Hematopoietic multipotent progenitor cell treated with erythropoietin and hydrocortisone succinate and interleukin-3 and kit ligand, for 17 days (in vitro differentiated cells): Measurements from ENCODE around the gene FILIP1L.

Experiments
- DNase-seq: peaks from one replicate; pipeline ENCODE4 v3.0.0-alpha.2; 2015; ENCODE audit warnings: low spot score

FILIP1L gene

GRCh38 chr3:100042166-100042981 is 71.9 kb downstream of the FILIP1L start:
- no peak for DNase-seq

DNA sequence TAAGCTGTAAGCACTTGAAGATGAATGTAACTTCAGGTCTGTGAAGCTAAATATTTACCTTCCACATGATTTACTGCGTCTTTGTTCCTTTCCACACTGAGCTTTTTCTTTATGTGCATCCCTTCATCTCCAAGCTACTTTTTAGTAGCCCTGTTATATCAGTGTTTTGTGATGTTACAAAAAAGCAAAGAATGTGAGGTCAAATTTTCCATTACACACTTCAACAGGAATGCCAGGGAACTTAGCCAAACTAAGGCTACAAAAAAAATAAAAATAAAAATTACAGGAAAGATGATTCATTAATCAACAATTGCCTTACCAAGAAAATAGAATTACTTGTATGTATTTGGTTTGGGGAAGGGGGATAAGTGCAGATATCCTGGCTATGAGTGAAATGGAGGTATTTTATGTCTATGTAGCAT is 73.0 kb downstream of the FILIP1L start:
- no peak for DNase-seq

DNA sequence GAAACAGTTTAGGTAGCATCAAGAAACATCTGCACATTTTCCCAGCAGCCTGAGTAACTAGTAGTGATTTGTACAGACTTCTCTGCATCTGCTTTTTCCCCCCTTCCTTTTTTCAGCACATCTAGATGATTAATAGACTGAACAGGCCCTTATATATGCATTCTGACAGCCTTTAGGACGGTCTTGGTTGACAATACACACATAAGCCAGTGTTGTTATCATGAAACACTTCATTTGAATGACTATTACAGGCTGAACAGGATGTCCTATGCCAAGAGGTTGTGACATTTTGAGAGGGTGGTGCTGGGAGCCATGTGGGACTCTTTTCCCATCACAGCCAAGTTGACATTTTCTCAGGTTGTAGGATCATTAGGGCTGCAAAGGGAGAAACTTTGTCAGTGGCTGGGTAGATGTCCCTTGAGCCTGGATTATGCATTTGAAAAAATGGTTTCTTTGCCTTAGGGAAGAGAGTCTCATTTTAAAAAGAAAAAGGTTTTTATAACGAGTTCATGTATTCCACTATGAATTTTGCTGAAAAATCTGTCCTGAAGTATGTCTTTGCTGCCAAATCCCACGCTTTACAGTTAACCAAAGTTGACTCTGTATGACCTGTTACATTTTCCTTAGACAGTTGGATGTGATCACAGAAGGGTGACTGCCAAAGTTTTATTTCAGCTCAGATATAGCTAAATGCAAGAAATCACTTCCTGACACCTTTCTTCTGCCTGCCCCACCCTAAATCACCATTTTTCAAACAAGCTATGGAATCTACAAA is 73.7 kb downstream of the FILIP1L start:
- DNase-seq: no peak

GRCh38 chr3:100039075-100039474 is 75.2 kb downstream of the FILIP1L start:
- no peak for DNase-seq

GRCh38 chr3:100033903-100034471 is 80.3 kb downstream of the FILIP1L start:
- no peak for DNase-seq

DNA sequence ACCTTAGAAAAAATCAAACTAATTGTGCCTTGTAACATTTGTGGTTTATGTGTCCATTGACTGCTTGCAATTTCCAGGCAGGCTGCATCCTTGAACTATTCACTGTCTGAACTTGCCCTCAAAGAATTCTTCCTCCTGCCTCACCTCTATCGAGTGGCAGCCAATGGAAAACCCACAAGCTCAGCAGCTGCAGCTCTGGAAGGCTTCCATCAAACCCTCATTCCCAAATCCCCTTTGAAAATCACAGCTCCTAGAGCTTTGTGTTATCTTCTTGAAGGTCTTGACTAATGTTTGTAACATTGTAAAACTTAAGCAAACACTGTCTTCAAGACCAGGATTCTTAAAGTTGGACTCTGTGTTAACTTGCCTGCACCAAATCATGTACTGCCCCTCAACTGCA is 81.1 kb downstream of the FILIP1L start:
- DNase-seq: no peak

- DNase-seq: no peak
Observed at GRCh38 chr3:100032243-100032642, 82.1 kb downstream of the FILIP1L start.

GRCh38 chr3:100030914-100031425 is 83.3 kb downstream of the FILIP1L start:
- DNase-seq: no peak

GRCh38 chr3:100030346-100030745 is 84.0 kb downstream of the FILIP1L start:
- DNase-seq: no peak

DNA sequence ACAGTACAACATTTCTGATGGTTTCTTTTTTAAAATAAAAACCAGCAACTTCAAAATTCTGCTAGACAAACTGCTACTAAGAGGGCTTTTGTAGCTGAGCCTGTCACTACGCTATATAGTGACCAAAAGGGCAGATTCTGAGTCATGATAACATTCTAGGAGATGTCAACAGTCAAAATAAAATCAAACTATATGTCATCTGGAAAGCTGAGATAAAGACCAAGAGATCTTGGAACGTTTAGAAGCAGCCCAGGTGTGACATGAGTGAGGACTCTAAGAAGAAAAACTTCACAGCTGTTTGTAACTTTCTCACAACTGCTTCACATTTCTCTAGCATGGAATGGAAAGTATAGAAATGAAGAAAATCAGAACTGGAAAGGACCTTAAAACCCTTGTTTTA is 84.6 kb downstream of the FILIP1L start:
- DNase-seq: peak; percentile 12

DNA sequence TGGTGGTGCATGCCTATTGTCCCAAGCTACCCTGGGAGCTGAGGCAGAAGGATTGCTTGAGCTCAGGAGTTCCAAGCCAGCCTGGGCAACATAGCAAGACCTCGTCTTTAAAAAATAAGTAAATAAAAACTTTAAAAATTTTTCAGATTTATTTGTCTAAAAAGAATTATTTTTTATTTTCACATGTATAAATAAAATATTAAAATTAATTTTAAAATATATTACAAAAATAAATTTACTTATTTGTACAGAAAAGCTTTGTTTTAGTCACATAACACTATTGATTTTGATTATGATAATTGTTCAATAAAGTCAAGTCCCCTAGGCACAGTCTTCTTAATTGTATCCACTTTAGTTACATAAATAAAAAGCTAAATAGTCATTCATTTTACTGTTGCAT is 85.2 kb downstream of the FILIP1L start:
- DNase-seq: no peak

DNA sequence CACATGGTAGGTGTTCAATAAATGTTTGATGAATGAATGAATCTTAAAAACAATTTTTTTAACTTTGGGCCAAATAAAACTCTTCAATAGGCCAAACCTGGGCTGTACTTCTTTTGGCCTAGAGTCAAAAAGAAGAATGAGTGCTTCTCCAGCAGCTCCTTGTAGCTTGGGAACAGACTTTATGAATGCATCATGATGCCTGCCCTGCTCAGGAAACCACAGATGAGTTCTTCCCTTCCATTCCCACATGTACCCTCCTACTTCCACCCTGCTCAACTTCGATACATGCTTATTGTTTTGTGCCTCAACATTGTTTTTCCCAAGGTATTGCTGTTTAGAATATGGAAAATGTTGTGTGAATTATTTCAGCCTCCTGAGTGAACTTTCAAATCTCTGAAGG is 87.0 kb downstream of the FILIP1L start:
- no peak for DNase-seq

DNA sequence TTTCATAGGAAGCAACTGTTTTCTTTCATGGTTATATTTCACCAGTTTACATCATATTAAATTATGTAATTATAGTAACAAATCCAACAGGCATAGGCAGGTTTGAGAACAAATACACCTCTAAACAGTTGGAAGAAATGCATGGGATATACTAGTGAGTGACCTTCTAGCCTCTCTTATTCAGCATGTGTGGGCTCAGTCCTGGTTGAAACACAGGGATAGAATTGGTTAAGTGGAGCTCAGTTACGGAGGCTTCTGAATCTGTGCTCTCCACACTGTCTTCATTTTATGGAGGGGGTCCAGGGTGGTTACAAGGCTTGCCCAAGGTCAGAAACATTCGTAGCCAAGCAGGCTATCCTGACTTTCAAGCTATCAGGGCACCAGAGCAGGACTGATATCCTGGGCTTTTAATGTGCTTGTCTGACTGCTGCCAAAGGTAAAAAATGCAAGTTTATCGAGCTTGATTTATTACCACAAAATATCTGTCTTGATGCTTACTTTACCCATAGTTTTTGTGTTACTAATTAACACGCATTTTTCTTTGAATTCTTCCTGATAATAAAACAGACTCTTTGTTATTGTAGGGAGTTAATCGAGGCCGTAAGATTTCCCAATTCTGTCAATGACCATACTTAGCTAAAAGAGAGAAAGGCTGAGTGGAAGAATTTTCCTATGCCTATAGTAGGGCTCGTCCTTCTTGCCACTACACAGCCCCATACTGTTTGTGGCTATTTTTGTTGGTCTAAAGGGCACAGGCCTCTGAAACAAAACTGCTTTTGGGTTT is 89.6 kb downstream of the FILIP1L start:
- no peak for DNase-seq

GRCh38 chr3:100023595-100023994 is 90.7 kb downstream of the FILIP1L start:
- DNase-seq: no peak

DNA sequence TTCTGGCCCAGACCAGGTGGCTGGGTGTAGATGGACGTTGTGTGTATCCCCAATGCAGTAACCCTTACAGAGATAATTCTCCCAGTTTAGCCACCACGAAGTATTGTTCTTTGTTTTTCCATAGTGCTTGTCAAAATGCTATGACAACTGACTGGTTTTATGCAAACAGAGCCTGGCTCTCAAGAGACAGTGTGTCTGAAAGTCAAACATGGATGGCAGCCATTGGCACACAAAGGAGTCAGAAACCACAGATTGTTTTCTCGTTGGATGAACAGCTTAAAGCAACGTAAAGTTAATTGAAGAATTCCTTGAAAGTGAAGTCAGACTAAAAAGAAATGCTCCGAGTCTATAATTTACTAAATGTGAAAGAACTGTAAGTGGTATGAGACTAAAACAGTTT is 91.2 kb downstream of the FILIP1L start:
- no peak for DNase-seq

DNA sequence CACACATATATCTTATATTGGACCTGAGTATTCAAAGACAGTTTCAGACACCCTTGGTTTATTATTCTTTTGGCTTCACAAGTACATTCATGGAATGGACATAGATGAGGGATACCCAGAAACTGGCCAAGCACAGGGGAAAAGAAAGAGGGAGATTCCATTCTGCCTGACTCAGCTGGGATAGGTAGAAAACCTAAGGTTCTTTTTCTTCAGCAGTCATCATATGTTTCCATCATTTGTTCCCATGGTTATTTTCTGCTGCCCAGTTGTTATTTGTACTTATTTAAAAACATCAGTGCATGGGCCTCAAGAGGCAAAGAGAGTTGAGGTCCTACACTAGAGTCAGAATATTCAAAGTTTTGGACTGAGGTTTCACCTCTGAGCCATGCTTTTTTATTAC is 91.8 kb downstream of the FILIP1L start:
- no peak for DNase-seq

GRCh38 chr3:100020876-100021644 is 93.2 kb downstream of the FILIP1L start:
- DNase-seq: no peak

DNA sequence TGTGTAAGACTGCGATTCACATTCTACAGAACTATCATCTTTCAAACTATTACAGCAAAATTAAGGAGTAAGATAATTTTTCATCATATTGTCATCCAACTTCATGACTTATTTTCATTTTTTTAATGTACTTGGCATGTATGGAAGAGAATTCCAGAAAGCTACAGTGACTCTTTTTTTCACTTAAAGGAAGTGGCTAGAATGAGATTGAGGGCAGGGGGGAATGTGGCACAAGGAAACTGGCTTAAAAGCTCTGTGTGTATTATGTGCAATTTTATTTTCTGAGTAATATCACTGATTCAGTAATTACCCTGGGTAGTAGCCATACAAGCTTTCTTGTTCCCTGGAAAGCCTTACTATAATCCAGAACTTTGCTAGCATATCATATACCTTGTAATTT is 94.6 kb downstream of the FILIP1L start:
- DNase-seq: no peak

GRCh38 chr3:100018806-100019205 is 95.5 kb downstream of the FILIP1L start:
- no peak for DNase-seq

GRCh38 chr3:100010087-100010417 is 104.2 kb downstream of the FILIP1L start:
- DNase-seq: no peak
